Measurements from ENCODE around the gene STK11.

- peak; percentile 52 to 87 (median 68) for TF ChIP-seq POLR2AphosphoS5 (IDR thresholded peaks at IDR 0.05)
- no peak for TF ChIP-seq CTCF (IDR thresholded peaks at IDR 0.05)
- no peak for TF ChIP-seq POLR2A (IDR thresholded peaks at IDR 0.05)
Observed at GRCh38 chr19:1264801-1265614, 59.4 kb downstream of the STK11 start.

All from breast epithelium (tissue), 3 donors.